ENCODE measurements around the gene LBR.

LBR gene

GRCh38 chr1:225460737-225461532 is 33.1 kb upstream of the LBR start:
- no peak overlapping the region for H3K27ac ChIP-seq
- no peak for TF ChIP-seq CTCF (conservative IDR thresholded peaks at IDR 0.05)

GRCh38 chr1:225460021-225460736 is 32.3 kb upstream of the LBR start:
- no peak overlapping the region for H3K27ac ChIP-seq
- no peak for TF ChIP-seq CTCF (conservative IDR thresholded peaks at IDR 0.05)

- no peak for TF ChIP-seq CTCF (conservative IDR thresholded peaks at IDR 0.05)
- no peak overlapping the region for H3K27ac ChIP-seq
Measured at GRCh38 chr1:225458222-225458631, 30.4 kb upstream of the LBR start.

GRCh38 chr1:225454733-225455132 is 26.9 kb upstream of the LBR start:
- H3K27ac ChIP-seq = peak overlapping the region; percentile 59
- TF ChIP-seq CTCF (conservative IDR thresholded peaks at IDR 0.05) = no peak

GRCh38 chr1:225453797-225454648 is 26.2 kb upstream of the LBR start:
- TF ChIP-seq CTCF (conservative IDR thresholded peaks at IDR 0.05) = no peak
- H3K27ac ChIP-seq = peak overlapping the region; percentile 59

GRCh38 chr1:225451840-225452515 is 24.1 kb upstream of the LBR start:
- no peak overlapping the region for H3K27ac ChIP-seq

More at GRCh38 chr1:225451840-225452515, 24.1 kb upstream of the LBR start:
- TF ChIP-seq CTCF (conservative IDR thresholded peaks at IDR 0.05) = no peak
